NCI-H2029 treated with DMSO at 0.1 percent for 48 hours (cell line): ENCODE measurements around the gene RALGPS2.

Source experiments
- DNase-seq: peaks from one replicate; lab custom pipeline; 2025; lab: John Stamatoyannopoulos, UW

Gene RALGPS2

GRCh38 chr1:178921499-178921898 lies 196.5 kb downstream of the RALGPS2 start:
- no peak for DNase-seq

- no peak for DNase-seq
These were observed 198.5 kb downstream of the RALGPS2 start for GRCh38 chr1:178923512-178923911.

- DNase-seq: no peak
These were observed 201.0 kb downstream of the RALGPS2 start for GRCh38 chr1:178926046-178926445.

- DNase-seq: no peak
These were observed 202.0 kb downstream of the RALGPS2 start for GRCh38 chr1:178927003-178927402.

- no peak for DNase-seq
These were observed 203.0 kb downstream of the RALGPS2 start for GRCh38 chr1:178928041-178928440.

- DNase-seq: no peak
These were observed 203.9 kb downstream of the RALGPS2 start for GRCh38 chr1:178928976-178929375.

- no peak for DNase-seq
These were observed 207.0 kb downstream of the RALGPS2 start for GRCh38 chr1:178931858-178932551.

GRCh38 chr1:178932552-178932906 lies 207.5 kb downstream of the RALGPS2 start:
- DNase-seq: no peak

- no peak for DNase-seq
These were observed 208.1 kb downstream of the RALGPS2 start for GRCh38 chr1:178933105-178933561.

GRCh38 chr1:178933709-178934490 lies 208.9 kb downstream of the RALGPS2 start:
- no peak for DNase-seq

GRCh38 chr1:178934546-178934945 lies 209.5 kb downstream of the RALGPS2 start:
- no peak for DNase-seq

GRCh38 chr1:178935610-178936009 lies 210.6 kb downstream of the RALGPS2 start:
- no peak for DNase-seq

- no peak for DNase-seq
These were observed 212.7 kb downstream of the RALGPS2 start for GRCh38 chr1:178937695-178938094.

- DNase-seq: no peak
These were observed 213.3 kb downstream of the RALGPS2 start for GRCh38 chr1:178938101-178938958.

GRCh38 chr1:178938959-178939317 lies 213.9 kb downstream of the RALGPS2 start:
- DNase-seq: no peak

GRCh38 chr1:178939338-178940067 lies 214.5 kb downstream of the RALGPS2 start:
- DNase-seq: no peak

- no peak for DNase-seq
These were observed 215.2 kb downstream of the RALGPS2 start for GRCh38 chr1:178940068-178940765.

GRCh38 chr1:178941261-178941689 lies 216.2 kb downstream of the RALGPS2 start:
- no peak for DNase-seq

- DNase-seq: no peak
These were observed 216.8 kb downstream of the RALGPS2 start for GRCh38 chr1:178941849-178942248.

GRCh38 chr1:178942285-178943198 lies 217.5 kb downstream of the RALGPS2 start:
- no peak for DNase-seq
